Stimulated activated naive CD4-positive, alpha-beta T cell (primary cell): ENCODE measurements around the gene SLC24A5.

ENCODE experiments used
- DNase-seq, 6 experiments: peaks; one replicate each; lab custom pipeline; 2025; lab: John Stamatoyannopoulos, UW

The SLC24A5 gene

DNA sequence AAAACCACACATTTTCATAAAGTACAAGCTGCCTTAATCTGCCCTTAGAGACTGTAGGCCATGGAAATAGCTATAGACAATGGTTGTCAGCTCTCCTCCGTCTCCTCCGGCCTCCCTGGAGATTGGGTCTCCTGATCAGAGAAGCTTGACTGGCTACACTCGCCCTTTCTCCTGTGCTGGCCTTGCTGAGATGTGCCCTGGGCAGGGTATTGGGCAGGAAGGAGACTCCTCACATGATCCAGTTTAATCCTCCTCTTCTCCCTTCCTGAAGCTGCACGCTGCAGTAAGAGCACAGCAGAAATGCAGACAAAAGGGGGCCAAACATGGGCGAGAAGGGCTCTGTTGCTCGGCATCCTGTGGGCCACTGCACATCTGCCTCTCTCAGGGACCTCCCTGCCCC lies at the start of gene SLC24A5:
Gene SLC24A5 (plus strand): TSS at position 246 of the 400 bp plus-strand sequence. CDS start 55 bp downstream, at position 301.
- no peak for DNase-seq

DNA sequence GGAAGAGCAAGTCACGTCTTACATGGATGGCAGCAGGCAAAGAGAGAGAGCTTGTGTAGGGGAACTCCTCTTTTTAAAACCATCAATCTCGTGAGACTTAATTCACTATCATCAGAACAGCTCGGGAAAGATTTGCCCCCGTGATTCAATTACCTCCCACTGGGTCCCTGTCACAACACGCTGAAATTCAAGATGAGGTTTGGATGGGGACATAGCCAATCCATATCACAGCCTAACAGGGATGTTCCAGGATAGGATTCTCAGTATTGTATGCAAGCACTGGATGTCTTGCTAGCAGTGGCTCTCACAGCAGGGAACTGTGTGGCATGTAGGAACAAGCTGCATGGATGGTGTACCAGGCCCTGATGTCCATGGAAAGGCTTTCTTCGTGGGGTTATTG lies 47.8 kb upstream of the SLC24A5 start:
- DNase-seq = no peak

DNA sequence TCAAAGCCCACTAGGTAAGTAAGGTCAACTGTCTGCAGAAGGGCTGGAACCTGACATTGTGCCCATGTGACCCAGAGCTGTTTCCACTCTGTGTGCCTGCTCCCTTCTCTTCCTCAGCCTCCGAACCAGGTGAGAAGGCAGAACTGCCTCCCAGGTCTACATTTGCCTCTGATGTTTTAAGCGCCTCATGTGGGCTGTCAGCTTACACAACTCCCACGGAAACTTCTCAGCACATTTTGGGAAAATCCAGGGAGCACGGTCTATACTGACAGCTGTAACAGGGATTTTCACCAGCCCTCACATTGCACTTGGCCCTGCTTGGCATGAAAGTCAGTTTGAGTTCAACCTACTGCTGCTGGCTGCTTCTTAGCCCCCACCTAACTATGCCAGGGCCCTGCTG lies 46.9 kb upstream of the SLC24A5 start:
- DNase-seq = no peak

DNA sequence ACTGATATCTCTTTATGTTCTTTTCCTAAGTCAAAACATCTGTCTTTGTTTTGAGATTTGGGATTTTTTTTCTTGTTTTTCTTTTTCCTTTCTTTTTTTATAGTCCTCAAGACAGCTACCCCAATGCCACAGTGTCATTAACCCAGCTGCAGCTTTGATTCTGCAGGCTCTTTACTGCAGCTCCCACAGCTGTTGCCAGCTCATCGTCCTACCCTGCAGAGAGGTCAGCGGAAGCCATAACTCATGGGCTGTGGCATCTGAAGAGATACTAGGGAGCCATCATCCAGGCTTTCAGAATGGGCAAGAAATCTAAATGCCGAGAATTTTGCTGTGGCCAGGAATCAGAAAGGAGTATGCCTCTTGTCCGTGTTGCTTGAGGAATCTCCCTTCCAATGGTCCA lies 44.3 kb upstream of the SLC24A5 start:
- no peak for DNase-seq

DNA sequence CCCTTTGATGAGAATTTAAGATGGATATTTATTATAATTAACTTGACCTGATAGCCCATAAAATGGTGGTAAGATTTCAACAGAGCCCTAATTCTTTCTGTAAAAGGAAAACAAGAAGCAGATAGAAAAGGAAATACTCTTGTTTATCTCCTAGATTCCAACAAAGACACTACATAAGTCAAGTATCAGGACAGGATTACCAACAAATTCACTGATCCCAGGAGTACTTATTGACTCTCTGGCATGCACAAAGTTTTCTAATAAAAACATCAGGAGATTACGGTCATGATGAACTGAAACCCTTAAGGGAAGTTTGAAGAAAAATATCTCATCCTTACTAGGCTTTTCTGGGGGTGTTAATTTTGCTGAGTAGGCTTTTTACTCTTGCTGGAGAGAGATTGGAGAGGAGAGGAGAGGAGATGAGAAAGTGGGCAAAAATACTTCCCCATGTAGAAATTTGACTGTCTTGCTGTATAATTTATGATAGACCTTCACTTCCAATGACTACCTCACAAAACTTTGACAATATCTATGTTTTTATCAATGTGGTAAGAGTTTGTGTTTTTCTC lies 43.1 kb upstream of the SLC24A5 start:
- no peak for DNase-seq

DNA sequence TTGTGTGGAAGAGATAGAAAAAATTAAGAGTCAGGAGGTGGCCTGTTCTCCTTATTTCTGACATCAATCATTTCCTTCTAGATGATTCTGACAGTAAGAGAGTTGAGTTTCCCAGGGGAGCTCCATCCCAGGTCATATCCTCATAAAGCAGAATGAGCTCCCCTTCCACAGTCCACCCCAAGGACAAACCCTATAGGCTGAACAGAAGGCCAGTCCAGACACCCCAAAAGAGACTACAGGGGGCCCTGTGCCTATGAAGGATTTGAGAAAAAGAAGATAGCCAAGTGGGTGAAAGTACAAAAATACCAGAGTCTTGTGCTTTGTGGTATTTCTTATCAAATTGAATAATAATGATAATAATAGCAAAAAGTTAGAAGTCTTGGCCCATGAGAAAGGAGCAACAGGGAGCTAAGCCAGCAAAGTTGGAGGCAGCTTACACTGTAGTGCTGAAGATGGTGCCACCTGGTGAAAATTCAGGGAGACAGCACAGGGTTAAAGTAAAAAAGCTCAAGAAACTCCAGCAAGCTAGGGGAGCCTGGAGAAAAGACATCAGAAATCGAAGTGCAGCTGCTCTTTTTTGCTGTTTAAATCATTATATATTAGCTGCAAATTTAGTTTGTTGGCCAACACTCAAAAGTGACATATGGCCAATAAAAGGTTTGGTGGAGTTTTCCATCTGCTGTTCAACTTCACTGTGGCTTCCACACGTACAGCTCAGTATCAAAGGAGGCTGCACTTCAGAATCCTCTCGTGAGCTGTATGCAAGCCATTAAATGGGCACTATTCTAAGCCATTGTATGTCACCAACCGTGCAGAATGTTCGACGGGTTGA lies 35.8 kb upstream of the SLC24A5 start:
- DNase-seq = no peak

DNA sequence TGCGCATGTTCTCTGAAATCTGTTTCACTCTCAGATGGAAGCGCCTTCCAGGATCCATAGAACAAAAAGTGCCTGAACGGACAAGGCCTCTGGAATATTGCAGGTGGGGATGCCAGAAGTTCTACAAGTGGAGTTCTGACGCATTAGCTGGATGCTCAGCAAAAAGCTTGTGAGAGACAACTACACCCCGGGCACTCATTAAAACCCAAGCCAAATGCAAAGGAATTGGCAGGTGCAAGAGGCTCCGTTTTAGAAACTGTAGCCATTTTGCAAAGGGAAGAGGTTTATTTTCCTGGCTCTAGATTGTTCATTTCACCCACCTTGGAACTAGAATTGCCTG lies 35.2 kb upstream of the SLC24A5 start:
- DNase-seq = no peak

DNA sequence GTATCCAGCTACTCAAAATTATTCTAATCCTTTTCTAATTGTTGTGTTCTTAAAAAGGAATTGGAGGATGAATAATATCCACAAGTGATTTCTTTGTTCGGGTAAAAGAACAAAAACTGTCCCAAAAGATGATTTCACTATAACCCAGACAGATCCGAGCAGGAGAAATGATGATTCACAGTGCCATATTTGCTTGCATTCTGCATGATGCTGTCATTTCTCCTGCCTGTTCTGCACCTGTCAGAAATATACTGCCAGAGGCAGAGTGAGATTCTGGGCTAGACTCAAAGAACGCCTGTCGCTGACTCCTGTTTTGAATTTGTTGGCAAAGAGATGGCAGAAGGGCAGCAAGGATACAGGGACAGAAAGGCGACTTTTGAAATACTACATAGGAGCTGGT lies 34.7 kb upstream of the SLC24A5 start:
- no peak for DNase-seq

DNA sequence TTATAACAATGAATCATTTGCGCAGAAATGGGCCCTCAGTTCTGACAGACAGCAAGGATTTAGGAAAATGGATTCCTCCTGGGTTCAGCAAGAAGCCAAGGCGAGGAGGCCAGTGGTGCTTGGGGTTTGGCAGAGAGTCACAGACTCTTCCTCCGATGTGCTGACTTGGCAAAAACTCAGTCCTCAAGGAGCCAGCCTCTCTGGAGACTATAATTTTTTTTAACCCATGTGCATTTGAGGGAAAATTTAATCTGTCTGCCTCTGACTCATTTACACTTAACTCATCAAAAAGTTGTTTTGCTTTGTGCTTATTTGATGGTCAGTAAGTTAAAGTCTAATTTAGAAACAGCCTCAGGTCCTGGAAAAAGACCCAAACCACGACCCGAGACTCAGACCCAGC lies 34.2 kb upstream of the SLC24A5 start:
- no peak for DNase-seq

DNA sequence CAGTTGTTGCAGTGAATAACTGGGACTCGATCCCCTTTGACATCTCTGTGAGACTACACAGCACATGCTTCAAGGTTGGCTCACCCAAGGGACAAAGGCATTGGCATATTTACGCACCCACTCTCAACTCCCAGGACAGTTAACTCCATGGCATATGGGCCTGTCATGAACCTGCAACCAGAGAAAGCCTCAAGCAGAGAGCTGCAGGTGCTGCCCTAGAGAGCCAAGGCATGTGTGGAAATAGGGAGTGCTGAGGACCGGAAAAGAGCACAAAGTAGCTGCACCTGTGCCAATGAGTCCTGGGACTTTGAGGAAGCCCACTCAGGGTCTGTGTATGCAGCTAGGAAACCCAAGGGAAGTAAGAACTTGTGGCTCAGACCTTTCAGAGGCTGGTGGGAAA lies 32.9 kb upstream of the SLC24A5 start:
- DNase-seq = no peak

DNA sequence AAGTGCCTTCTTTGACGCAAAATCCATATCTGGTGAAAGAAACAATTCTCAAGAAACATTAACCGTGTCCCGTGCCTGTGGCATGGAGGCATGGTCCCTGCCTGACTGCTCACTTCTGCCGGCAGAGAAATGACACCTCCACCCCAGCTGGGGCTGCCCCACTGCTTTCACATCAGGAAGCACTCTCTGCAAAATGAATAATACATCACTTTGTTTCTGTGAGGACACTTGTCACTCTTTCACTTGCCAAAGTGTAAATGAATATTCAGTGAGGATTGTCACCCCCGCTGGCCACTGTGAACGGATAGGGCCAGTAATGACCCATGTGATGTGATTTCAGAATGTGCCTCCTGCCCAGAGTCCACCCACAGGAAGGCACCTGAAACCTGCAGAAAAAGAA lies 31.1 kb upstream of the SLC24A5 start:
- DNase-seq = no peak

DNA sequence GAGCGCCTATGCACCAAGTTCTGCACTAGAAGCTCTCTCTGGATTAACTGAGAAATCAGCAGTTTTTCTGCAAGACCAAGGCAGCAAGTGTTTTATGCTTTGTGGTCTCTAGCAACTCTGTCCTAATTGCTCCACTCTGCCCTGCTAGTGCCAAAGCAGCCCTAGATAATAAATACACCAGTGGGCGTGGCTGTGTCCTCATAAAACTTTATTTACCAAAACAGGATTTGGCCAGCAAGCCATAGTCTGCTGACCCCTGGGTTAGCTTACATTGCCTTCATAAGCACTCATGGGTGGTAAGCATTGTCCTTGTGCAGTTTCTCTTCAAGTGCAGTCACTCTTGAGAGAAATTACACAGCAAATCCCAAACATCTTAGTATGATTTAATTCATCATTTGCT lies 30.7 kb upstream of the SLC24A5 start:
- no peak for DNase-seq

DNA sequence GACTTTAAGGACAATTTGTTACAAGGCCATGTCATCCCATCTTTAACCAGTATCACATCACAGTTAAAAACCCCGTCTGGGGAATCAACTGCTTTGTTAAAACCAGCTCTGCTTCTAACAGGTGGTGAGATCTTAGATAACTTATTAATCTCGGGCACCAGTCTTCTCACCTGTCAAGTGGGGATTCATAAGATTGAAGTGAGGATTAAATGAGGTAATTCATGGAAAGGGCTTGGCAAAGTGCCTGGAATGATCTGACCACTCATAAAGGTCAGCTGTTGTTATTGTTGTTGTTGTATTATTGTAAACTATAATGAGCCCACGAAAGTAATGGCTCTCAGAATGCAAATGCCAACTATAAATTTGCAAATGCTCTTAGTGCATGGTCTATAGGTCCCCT lies 30.1 kb upstream of the SLC24A5 start:
- no peak for DNase-seq

DNA sequence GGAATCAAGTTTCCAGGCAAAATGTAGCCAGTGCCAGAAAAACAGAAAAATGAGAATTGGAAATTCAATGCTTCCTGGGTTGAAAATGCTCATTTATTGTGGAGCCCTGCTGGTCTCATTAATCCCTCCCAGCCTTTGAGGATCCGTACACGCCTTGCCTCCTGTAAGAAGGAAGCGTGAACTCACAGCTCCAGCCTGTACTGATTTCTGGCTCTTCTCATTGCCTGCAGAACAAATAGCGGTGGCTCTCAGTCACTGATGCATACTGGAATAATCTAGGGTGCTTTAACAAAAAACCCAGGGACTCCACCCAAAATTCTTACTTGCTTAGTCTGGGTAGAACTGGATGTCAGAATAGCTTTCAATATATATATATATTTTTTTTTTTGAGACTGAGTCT lies 29.3 kb upstream of the SLC24A5 start:
- no peak for DNase-seq

DNA sequence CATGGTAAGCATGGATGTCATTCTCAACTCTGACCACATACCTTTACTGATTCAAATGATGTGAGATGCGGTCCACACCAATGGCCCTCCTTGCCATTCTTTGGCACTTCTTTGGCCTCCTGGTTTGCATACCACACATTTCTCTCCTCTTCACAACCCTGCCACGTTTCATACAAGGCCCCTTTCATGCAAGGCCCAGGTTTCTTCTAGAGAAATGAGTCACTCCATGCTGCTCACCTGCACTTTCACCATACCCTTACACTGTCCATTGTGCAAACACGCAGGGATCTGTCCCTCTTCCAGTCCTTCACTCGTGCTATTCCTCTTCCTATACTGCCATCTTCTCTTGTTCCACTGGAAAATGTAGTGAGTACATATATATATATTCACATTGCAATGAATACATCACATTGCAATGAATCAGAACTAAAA lies 24.4 kb upstream of the SLC24A5 start:
- DNase-seq = no peak

DNA sequence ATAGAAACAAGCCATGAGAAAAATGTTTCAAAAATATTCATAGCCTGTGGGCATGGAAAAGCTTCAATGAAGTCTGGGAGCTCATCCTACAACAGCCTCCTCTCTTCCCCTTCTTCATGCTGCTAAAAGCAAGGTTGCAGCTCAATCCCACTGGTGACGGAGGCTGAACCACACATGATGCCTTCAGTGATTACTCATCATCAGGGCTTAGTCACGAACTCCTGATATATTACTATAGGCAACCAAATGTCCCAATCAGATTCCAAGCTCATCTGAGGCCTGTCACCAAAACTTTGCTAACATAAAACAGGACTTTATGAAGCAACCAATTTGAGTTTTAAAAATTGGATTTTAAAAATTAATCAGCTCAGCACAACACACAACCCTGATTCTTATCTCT lies 24.0 kb upstream of the SLC24A5 start:
- DNase-seq = no peak

DNA sequence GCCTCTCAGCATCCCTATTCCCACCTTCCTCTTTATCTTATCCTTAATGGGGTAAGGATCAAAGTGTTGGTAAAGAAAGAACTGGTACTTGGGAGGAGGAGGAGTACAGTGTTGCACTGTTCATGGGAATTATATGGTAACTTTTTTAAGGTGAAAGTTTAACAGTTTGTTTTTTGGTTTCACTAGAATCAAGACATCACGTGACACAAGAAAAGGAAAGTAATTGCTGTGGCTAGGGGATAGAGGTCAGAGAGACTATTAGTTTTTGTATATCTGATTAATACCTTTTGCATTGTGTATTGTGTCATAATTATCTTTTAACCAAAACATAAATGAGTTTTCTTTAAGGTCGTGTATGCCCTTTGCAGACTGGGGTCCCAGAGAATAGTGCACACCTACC lies 23.5 kb upstream of the SLC24A5 start:
- no peak for DNase-seq

DNA sequence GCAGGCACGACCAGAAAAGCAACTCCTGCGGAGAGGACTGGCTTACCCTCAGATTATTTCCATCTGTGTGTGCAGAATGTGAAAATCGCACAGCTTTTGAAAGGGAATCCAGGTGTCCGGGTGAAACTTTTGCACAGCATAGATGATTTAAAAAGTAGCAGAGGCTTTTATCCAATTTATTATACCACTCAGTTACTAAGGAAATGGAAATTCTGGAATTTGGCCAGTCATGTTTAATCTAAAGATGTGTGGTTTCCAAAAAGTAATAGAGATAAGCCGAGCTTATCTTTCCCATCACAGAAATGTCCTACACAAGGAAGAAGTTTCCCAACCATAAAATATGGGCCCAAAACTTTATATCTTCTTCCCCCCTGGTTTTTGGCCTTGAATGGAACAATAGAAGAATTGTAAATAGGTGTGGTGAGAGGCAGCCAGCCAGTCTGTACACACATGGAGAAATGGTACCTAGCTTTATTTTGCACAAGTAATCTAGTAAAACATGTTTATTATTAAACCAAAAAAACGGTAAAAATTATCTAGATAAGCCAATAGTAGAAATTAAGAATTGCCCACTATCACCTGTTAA lies 19.3 kb upstream of the SLC24A5 start:
- DNase-seq = no peak

DNA sequence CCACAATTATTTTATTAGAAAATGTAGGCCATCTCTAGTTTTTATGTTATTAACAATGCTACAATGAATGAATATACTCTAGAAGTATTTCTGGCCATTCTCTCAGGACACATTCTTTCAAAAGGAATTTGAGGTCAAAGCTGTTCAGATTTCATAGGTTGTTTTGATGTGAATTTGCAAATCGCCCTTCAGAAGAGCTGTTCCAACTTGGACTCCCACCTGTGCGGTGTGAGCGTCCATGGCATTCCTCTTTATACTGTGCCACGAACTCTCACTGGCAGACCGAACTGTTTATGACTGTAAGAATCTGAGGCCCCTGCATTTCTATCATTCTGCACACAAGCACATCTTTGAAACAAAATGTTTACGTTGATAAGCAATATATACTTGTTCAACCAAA lies 18.6 kb upstream of the SLC24A5 start:
- DNase-seq = no peak

DNA sequence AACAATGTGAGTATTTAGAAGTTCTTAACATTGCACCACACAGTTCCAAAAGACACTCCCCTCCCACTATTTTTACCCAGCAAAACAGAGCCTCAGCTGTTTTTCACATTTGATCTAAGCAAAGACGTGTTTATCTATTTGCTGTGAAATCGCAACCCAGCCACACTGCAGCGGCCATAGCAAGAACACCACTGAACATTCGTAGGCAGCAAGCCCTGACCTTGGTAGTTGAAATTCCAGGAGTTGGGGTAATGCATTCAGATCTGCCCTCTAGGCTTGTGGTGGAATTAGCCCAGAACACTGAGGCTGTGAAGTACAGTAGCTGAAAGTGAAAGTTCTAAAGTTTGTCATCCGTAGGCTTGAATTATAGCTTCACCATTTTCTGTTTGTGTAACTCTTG lies 17.1 kb upstream of the SLC24A5 start:
- no peak for DNase-seq

DNA sequence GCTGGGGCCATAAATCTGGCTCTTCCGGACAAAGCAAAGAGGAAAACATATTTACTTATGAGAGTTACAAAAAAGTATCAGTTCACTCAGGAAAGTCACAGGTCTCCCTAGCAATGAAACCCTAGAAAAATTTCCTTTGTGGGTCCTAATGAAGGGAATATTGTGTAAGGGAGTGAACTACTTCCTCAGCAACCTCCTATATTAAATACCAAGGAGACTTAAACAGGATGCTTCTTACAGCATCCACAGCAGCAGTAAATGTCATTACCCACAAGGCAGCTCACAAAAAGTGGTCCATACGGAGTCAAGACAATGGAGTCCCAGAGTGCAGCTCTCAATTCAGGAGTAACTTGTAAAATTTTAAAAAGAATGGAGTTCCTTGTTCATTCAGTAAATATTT lies 14.9 kb upstream of the SLC24A5 start:
- no peak for DNase-seq

DNA sequence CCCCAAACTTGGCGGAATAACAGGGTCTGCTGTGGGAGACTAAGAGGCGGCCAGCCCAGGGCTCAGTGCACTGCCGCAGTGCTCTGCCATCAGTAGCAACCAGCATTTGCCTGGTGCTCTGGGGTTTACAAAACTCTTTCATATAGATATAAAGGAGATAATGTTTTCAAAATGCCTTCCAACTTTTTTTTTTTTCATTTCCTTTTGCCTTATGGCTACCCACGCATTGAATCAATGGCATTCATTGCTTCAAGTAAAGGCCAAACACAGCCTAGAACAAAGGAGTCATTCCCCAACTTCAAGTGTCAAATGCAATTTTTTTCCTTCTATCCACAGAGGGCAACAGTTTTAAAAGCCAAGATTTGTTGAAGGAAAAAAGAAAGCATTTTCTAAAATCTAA lies 11.6 kb upstream of the SLC24A5 start:
- DNase-seq = no peak

DNA sequence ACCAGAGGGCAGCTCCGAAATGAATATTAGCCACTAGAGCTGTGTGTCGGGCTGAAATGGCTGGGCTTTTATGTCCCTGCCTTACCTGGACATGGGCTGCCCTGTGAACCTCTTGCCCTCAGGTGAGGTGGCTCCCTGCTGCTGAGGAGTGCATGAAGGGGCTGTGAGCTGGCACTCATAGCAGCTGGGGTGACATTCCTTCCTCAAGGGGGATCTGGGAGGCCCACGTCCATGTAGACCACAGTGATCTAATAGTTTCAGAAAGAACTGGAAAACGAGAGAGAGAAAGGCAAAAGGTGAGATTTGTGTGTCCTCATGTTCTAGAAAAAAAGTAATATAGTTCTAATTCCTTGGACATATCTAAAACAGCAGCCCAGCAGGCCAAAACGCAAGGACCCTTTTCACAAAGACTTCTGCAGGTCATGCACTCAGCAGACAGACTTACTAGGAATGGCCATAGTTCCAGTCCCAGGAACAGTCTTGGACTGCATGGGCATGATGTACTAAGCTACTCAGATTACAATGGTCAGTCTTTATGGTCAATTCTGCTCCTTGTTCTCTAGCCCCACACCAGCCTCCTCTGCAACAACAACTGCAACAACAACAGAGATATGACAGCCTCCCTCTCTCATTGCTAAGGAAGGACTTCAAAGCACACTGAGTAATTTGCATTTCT lies 10.8 kb upstream of the SLC24A5 start:
- DNase-seq = no peak
